Psoas muscle (tissue), 8 donors: ENCODE data around the gene OBSCN. TPM values are rescaled to one million over a fixed set of nuclear protein-coding genes. Genes with fewer than 3 reads are reported as not detected.
A peak's percentile ranks its signal among the peaks of the same experiment; 100 is the strongest.

Experiments
- ATAC-seq, 4 donors: fragments of 200-7000 bp; cut with Tn5 transposase; one replicate each; pipeline ENCODE4 v1.9.1; 2020; ENCODE audit warnings: moderate library complexity in 3 of 4, mild to moderate bottlenecking in 2 of 4
- DNase-seq, 2 donors: peaks; one replicate each; pipeline ENCODE4 v3.0.0-alpha.2; 2020
- H3K27ac ChIP-seq: fragments of 200-600 bp; one replicate; pipeline ENCODE4 v1.8.0; 2022
- H3K27me3 ChIP-seq, 3 donors: fragments of 200-600 bp in 1 of 3; one replicate each; pipeline versions ENCODE4 v1.6.1 to v1.8.0; 2013 to 2022; ENCODE audit warnings: low read length in 2 of 3, mild to moderate bottlenecking in 2 of 3, moderate library complexity in 1 of 3; ENCODE audit not compliant: insufficient read depth in 3 of 3
- H3K36me3 ChIP-seq, 2 donors: fragments of 200-600 bp in 1 of 2; one replicate each; pipeline versions ENCODE4 v1.6.1 to v1.8.0; 2013 to 2022; ENCODE audit warnings: low read depth in 1 of 2, mild to moderate bottlenecking in 1 of 2, moderate library complexity in 1 of 2; ENCODE audit not compliant: insufficient read depth in 1 of 2
- H3K4me1 ChIP-seq: fragments of 200-600 bp; one replicate; pipeline ENCODE4 v1.8.0; 2022
- H3K4me3 ChIP-seq: fragments of 200-600 bp; one replicate; pipeline ENCODE4 v1.8.0; 2022; ENCODE audit warnings: mild to moderate bottlenecking
- H3K9me3 ChIP-seq: fragments of 200-600 bp; one replicate; pipeline ENCODE4 v1.8.0; 2022
- WGBS, 3 donors: extraction: QIAGEN DNeasy Blood & Tissue Kit; methylation state at CpG; one replicate each; pipeline versions ENCODE4 v1.1.6 to v1.1.7; 2013; 5-methylcytosine and 5-hydroxymethylcytosine counted together
- intact Hi-C, 2 donors: fragments of 100-400 bp; cut with DNase I; formaldehyde crosslinking; loops; one replicate each; pipeline versions ENCODE4 v1.11.0 to v1.14.2; 2022
- polyA plus RNA-seq, 3 donors: library from polyadenylated mRNA; stranded (reverse); fragments of 200-250 nt; gene quantifications; one replicate each; pipeline ENCODE4 v1.2.3, GENCODE V29; 2013
- total RNA-seq, 4 donors: library from RNA; stranded (reverse); fragmentation: NEBNext Ultra II Directional in 2 of 4; extraction: Animal tissue kit (Norgen Biotek cat#: 25700) in 2 of 4; gene quantifications; one replicate each; pipeline versions ENCODE4 v1.2.1 to v1.2.4, GENCODE V29; 2021 to 2023
- TF ChIP-seq, protein P1 (sequence below): fragments of 200-600 bp; IDR thresholded peaks from one replicate; pipeline ENCODE4 v1.8.0; 2022; ENCODE audit warnings: antibody characterized with exemption
- donor health status: healthy with polysubstance abuse.
- donor health status: DM: no; HTN: no; CAD: no; lungs with moderate emphysema.
- donor health status: Bipolar disorder and iron deficiency.
- donor health status: healthy.
- donor health status: DM: yes; HTN: yes; CAD: no.
- donor health status: DM: no; HTN: no; CAD: no.
- donor health status: DM: no; HTN: no; CAD: no.
- donor health status: DM: yes; HTN: yes; CAD: no.

OBSCN gene
- total and polyA plus RNA-seq, 7 donors = 397 to 1,869 (median 1,061) TPM

GRCh38 chr1:228288536-228289238, 80.8 kb downstream of the OBSCN start:
- 76 to 79% (median 79%) methylated on average over 18 of the region's 18 CpGs for WGBS, 3 donors
- TF ChIP-seq, protein P1, sequence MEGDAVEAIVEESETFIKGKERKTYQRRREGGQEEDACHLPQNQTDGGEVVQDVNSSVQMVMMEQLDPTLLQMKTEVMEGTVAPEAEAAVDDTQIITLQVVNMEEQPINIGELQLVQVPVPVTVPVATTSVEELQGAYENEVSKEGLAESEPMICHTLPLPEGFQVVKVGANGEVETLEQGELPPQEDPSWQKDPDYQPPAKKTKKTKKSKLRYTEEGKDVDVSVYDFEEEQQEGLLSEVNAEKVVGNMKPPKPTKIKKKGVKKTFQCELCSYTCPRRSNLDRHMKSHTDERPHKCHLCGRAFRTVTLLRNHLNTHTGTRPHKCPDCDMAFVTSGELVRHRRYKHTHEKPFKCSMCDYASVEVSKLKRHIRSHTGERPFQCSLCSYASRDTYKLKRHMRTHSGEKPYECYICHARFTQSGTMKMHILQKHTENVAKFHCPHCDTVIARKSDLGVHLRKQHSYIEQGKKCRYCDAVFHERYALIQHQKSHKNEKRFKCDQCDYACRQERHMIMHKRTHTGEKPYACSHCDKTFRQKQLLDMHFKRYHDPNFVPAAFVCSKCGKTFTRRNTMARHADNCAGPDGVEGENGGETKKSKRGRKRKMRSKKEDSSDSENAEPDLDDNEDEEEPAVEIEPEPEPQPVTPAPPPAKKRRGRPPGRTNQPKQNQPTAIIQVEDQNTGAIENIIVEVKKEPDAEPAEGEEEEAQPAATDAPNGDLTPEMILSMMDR = no peak
- intact Hi-C loops = no loop called here
- Histone ChIP-seq H3K9me3 (no peaks in the 10 kb centered on the region), H3K4me1 (no peaks in the 10 kb centered on the region), H3K4me3 (no peak overlapping the region), H3K36me3 (peaks cover 4 to 99% of the 10 kb centered on the region in 2 donors), H3K27ac (no peak overlapping the region), H3K27me3 (no peaks in the 10 kb centered on the region)
- peak in 1 of 2 donors; percentile 9 for DNase-seq
- ATAC-seq = no peak

GRCh38 chr1:228289239-228289849, 81.5 kb downstream of the OBSCN start:
- no peak for DNase-seq
- Histone ChIP-seq H3K9me3 (no peaks in the 10 kb centered on the region), H3K27ac (no peak overlapping the region), H3K27me3 (no peaks in the 10 kb centered on the region), H3K4me1 (no peaks in the 10 kb centered on the region), H3K4me3 (no peak overlapping the region), H3K36me3 (peaks cover 4 to 99% of the 10 kb centered on the region in 2 donors)
- ATAC-seq = no peak
- TF ChIP-seq, protein P1 = no peak
- WGBS, 3 donors = 68 to 81% (median 71%) methylated on average over 11 to 12 of the region's 12 CpGs
- intact Hi-C loops = no loop called here

GRCh38 chr1:228289996-228290881, 82.4 kb downstream of the OBSCN start:
- DNase-seq (peak; percentile 10 to 54), ATAC-seq (no peak)
- Histone ChIP-seq H3K4me1 (no peaks in the 10 kb centered on the region), H3K9me3 (no peaks in the 10 kb centered on the region), H3K27ac (no peak overlapping the region), H3K4me3 (no peak overlapping the region), H3K36me3 (peaks cover 9 to 99% of the 10 kb centered on the region in 2 donors), H3K27me3 (no peaks in the 10 kb centered on the region)
- TF ChIP-seq, protein P1 = no peak
- intact Hi-C loops = no loop called here
- 85 to 94% (median 87%) methylated on average over 21 to 22 of the region's 22 CpGs for WGBS, 3 donors

- intact Hi-C loops = no loop called here
- H3K27me3 ChIP-seq = no peaks in the 10 kb centered on the region
- TF ChIP-seq, protein P1 = no peak
- 73 to 86% (median 77%) methylated on average over 16 of the region's 16 CpGs for WGBS, 3 donors
- no peaks in the 10 kb centered on the region for H3K9me3 ChIP-seq
- peaks cover 7 to 99% of the 10 kb centered on the region in 2 donors for H3K36me3 ChIP-seq
- ATAC-seq = peak in 2 of 4 donors; percentile 6 to 7
- no peak overlapping the region for H3K27ac ChIP-seq
- DNase-seq = peak in 1 of 2 donors; percentile 8
- H3K4me1 ChIP-seq = no peaks in the 10 kb centered on the region
- H3K4me3 ChIP-seq = no peak overlapping the region
Measured at GRCh38 chr1:228291906-228292608, 84.2 kb downstream of the OBSCN start.
